ENCODE results near the gene OOSP2.
"Not testable (repeated sequence)": the region's sequence is repeated elsewhere in the genome, so short reads cannot be mapped to it uniquely, and the experiment has no call there.

Gene OOSP2

DNA sequence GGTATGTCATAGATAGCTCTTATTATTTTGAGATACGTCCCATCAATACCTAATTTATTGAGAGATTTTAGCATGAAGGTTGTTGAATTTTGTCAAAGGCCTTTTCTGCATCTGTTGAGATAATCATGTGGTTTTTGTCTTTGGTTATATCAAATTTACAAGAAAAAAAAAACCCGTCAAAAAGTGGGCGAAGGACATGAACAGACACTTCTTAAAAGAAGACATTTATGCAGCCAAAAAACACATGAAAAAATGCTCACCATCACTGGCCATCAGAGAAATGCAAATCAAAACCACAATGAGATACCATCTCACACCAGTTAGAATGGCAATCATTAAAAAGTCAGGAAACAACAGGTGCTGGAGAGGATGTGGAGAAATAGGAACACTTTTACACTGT, 10.6 kb downstream of the OOSP2 start:
- H3K27ac ChIP-seq (ENCODE audit: low read length); H3K4me3 ChIP-seq (ENCODE audit: low read length); H3K27me3 ChIP-seq (ENCODE audit: control insufficient read depth, insufficient read depth, low read length); H3K9me3 ChIP-seq (ENCODE audit: control insufficient read depth, low read depth, low read length); H3K4me1 ChIP-seq (ENCODE audit: control insufficient read depth, low read depth, low read length); H3K9ac ChIP-seq (ENCODE audit: low read length); H3K36me3 ChIP-seq (ENCODE audit: control insufficient read depth, low read depth, low read length): not testable (repeated sequence)

DNA sequence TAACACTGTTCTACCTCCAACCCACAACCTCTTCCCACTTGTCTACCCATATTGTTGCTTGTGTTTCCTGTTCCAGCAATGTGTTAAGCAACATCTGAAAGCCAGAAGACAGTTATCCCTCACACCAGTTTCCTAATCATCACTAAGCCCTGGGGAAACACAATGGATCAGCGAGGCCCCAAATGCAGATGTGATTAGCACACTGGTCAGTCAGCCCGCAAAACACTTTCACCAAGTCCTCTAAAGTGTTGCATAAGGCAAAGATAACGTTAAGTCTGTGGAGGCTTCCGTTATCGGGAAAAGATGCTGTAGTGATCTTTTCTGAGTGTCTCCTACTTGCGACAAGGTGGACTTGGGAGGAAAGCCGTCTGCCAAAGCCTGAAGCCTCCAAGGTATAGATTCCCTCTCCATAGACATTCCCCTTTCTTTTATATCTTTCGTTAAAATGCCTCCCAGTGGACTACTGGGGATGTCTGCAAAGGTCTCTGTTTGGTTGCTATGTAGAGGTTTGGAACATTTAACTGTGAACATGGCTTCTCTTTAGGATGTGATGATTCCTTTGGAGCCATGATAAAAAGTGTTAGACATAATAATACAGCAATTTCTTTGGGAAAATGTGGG, 16.2 kb downstream of the OOSP2 start, which contains the start of gene MS4A3:
TSS of gene MS4A3 (plus strand) at position 317 of the 621 bp plus-strand sequence. CDS start 4,496 bp downstream, outside the sequence.
- peaks cover 5% of the 10 kb centered on the region for H3K4me1 ChIP-seq (ENCODE audit: control insufficient read depth, low read depth, low read length)
- H3K36me3 ChIP-seq (ENCODE audit: control insufficient read depth, low read depth, low read length): no peaks in the 10 kb centered on the region
- H3K27ac ChIP-seq (ENCODE audit: low read length): no peak within 1 kb of the TSS
- no peak within 1 kb of the TSS for H3K4me3 ChIP-seq (ENCODE audit: low read length)
- H3K9me3 ChIP-seq (ENCODE audit: control insufficient read depth, low read depth, low read length): no peaks in the 10 kb centered on the region
- H3K9ac ChIP-seq (ENCODE audit: low read length): no peak within 1 kb of the TSS
- no peaks in the 10 kb centered on the region for H3K27me3 ChIP-seq (ENCODE audit: control insufficient read depth, insufficient read depth, low read length)

DNA sequence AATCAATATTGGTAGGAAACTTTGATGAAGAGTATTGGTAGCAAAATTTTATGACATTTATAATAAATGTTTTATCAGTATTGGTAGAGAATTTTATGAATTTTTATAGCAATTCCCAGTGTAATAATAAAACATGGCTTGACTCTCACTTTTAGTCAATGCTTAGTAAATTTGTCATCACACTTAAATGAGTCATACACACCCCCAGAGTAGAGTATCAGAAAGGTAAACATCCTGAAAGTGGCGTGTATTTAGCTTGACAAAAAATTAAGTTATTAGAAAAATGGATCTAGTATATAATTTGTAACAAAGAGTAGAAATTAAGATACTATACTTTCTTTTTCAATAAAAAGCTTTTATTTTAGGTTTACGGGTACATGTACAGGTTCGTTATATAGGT, 18.8 kb downstream of the OOSP2 start:
- Histone ChIP-seq H3K4me3 (ENCODE audit: low read length) (no peak overlapping the region), H3K27ac (ENCODE audit: low read length) (no peak overlapping the region), H3K27me3 (ENCODE audit: control insufficient read depth, insufficient read depth, low read length) (no peaks in the 10 kb centered on the region), H3K9me3 (ENCODE audit: control insufficient read depth, low read depth, low read length) (no peaks in the 10 kb centered on the region), H3K9ac (ENCODE audit: low read length) (no peak overlapping the region), H3K4me1 (ENCODE audit: control insufficient read depth, low read depth, low read length) (peaks cover 5% of the 10 kb centered on the region), H3K36me3 (ENCODE audit: control insufficient read depth, low read depth, low read length) (no peaks in the 10 kb centered on the region)

DNA sequence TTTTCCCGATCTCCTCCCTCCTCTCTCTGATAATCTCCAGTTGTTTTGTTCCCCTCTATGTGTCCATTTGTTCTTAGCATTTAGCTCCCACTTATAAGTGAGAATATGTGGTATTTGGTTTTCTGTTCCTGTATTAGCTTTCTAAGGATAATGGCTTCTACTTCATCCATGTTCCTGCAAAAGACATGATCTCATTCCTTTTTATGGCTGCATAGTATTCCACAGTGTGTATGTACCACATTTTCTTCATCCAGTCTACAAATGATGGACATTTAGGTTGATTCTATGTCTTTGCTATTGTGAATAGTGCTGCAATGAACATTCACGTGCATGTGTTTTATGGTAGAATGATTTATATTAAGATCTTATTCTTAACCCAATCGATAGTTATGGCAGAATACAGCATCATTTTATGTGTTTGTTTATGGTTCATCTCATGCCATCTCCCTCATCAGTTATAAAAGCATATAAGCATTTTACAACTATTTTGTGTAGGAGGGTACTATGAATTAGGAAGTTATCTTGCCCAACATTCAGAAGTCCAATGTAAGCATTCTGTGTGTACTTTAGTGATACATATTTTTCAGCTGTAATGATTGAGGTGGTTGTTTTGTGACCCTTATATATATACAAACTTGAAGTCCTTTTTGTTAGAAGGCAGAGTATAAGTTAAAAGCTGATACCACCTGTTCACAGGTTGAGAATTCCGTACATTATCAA, 19.5 kb downstream of the OOSP2 start:
- Histone ChIP-seq H3K9ac (ENCODE audit: low read length) (no peak overlapping the region), H3K4me3 (ENCODE audit: low read length) (no peak overlapping the region), H3K36me3 (ENCODE audit: control insufficient read depth, low read depth, low read length) (no peaks in the 10 kb centered on the region), H3K27me3 (ENCODE audit: control insufficient read depth, insufficient read depth, low read length) (no peaks in the 10 kb centered on the region), H3K4me1 (ENCODE audit: control insufficient read depth, low read depth, low read length) (peaks cover 5% of the 10 kb centered on the region), H3K27ac (ENCODE audit: low read length) (no peak overlapping the region), H3K9me3 (ENCODE audit: control insufficient read depth, low read depth, low read length) (no peaks in the 10 kb centered on the region)

DNA sequence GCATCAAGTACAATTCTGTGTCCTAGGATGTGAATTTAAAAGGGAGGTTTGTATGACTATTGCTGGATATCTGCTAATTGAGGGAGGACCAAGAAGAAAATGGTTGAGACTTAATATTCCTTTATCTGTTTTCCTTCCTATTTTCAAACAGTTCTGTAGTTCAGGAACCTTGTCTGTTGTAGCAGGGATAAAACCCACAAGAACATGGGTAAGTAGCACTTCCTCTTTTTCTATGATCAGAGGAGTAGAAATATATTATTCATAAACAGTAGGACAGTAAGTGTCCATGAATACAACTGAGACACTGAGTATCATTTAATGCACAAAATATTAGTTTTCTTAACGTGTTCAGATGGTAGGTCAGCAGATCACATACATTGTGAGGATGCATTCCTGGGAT, 23.9 kb downstream of the OOSP2 start:
- H3K36me3 ChIP-seq (ENCODE audit: control insufficient read depth, low read depth, low read length): no peaks in the 10 kb centered on the region
- no peak overlapping the region for H3K9ac ChIP-seq (ENCODE audit: low read length)
- H3K9me3 ChIP-seq (ENCODE audit: control insufficient read depth, low read depth, low read length): no peaks in the 10 kb centered on the region

DNA sequence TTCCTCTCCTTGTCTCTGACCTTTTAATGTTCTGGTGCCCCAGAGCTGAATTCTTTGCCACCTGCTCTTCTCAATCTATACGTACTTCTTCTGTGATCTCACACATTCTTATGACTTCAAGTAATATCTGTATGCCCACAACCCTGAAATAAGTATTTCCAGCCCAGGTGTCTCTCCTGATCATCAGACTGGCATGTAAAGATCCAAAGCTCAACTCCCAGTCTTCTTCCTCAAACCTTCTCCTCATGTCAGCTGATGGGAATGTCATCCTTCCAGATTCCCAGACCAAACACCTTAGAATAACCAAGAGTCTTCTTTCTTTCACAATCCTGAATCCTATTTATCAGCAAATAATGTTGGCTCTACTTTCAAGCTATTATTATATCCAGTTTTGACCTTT, 25.6 kb downstream of the OOSP2 start:
- Histone ChIP-seq H3K27ac (ENCODE audit: low read length) (no peak overlapping the region), H3K4me1 (ENCODE audit: control insufficient read depth, low read depth, low read length) (no peaks in the 10 kb centered on the region), H3K9me3 (ENCODE audit: control insufficient read depth, low read depth, low read length) (no peaks in the 10 kb centered on the region), H3K9ac (ENCODE audit: low read length) (no peak overlapping the region), H3K27me3 (ENCODE audit: control insufficient read depth, insufficient read depth, low read length) (no peaks in the 10 kb centered on the region), H3K4me3 (ENCODE audit: low read length) (no peak overlapping the region), H3K36me3 (ENCODE audit: control insufficient read depth, low read depth, low read length) (no peaks in the 10 kb centered on the region)

More for the DNA sequence above, 23.9 kb downstream of the OOSP2 start:
- Histone ChIP-seq H3K27ac (ENCODE audit: low read length) (no peak overlapping the region), H3K4me1 (ENCODE audit: control insufficient read depth, low read depth, low read length) (no peaks in the 10 kb centered on the region), H3K4me3 (ENCODE audit: low read length) (no peak overlapping the region), H3K27me3 (ENCODE audit: control insufficient read depth, insufficient read depth, low read length) (no peaks in the 10 kb centered on the region)

DNA sequence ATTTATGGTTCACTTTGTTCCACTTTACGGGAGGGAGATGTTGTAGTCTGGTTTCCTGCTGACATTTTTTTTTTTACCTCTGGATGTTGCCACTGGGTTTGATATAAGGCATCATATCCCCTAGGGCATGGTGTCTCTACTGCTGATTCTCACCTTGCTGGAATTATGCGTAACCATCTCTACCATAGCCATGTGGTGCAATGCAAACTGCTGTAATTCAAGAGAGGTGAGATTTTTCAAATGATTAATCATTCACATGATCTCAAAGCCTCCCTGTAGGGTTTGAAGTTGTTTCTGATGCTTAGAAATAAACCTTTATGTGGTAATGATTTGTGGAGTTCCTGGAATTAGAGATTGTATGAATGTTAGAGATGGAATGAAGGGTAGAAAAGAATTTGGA, 29.2 kb downstream of the OOSP2 start:
- no peak overlapping the region for H3K4me3 ChIP-seq (ENCODE audit: low read length)
- no peaks in the 10 kb centered on the region for H3K4me1 ChIP-seq (ENCODE audit: control insufficient read depth, low read depth, low read length)
- no peak overlapping the region for H3K9ac ChIP-seq (ENCODE audit: low read length)
- no peaks in the 10 kb centered on the region for H3K27me3 ChIP-seq (ENCODE audit: control insufficient read depth, insufficient read depth, low read length)
- no peak overlapping the region for H3K27ac ChIP-seq (ENCODE audit: low read length)
- no peaks in the 10 kb centered on the region for H3K9me3 ChIP-seq (ENCODE audit: control insufficient read depth, low read depth, low read length)
- no peaks in the 10 kb centered on the region for H3K36me3 ChIP-seq (ENCODE audit: control insufficient read depth, low read depth, low read length)

DNA sequence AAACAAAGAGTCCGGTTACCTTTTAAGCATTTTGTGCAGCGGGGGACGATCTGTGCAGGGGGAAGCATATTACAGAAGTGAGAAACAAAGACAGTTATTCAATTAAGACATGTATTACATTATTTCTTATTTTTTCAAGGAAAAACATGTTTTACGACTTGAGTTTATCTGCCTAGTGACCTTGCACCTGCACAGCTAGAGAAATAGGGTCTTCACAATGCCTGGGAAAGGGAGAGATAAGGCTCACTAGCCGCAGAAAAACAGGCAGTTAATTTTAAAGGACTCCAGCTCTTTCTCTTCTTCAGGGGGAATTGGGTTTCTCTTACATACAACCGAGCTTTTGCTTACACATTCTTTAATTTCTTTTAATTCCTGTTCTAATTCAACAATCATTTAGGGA, 31.4 kb downstream of the OOSP2 start:
- H3K4me1 ChIP-seq (ENCODE audit: control insufficient read depth, low read depth, low read length); H3K36me3 ChIP-seq (ENCODE audit: control insufficient read depth, low read depth, low read length); H3K9me3 ChIP-seq (ENCODE audit: control insufficient read depth, low read depth, low read length); H3K27ac ChIP-seq (ENCODE audit: low read length); H3K27me3 ChIP-seq (ENCODE audit: control insufficient read depth, insufficient read depth, low read length); H3K4me3 ChIP-seq (ENCODE audit: low read length); H3K9ac ChIP-seq (ENCODE audit: low read length): not testable (repeated sequence)

DNA sequence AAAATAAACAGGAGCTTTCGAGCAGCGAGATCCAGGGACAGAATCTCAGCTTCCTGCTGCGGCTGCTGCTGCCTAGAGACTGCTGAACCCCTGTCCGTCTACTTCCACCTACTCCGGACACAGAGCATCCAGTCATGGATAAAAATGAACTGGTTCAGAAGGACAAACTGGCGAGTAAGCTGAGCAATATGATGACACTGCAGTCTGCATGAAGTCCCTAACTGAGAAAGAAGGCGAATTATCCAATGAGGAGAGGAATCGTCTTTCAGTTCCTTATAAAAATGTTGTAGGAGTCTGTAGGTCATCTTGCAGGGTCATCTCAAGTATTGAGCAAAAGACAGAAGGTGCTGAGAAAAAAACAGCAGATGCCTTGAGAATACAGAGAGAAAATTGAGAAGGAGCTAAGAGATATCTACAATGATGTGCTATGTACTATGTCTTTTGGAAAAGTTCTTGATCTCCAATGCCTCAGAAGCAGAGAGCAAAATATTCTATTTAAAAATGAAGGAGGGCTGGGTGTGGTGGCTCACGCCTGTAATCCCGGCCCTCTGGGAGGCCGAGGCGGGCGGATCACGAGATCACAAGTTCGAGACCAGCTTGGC, 37.1 kb downstream of the OOSP2 start:
- Histone ChIP-seq H3K9me3 (ENCODE audit: control insufficient read depth, low read depth, low read length) (no peaks in the 10 kb centered on the region), H3K4me1 (ENCODE audit: control insufficient read depth, low read depth, low read length) (no peaks in the 10 kb centered on the region), H3K4me3 (ENCODE audit: low read length) (no peak overlapping the region), H3K27ac (ENCODE audit: low read length) (no peak overlapping the region), H3K9ac (ENCODE audit: low read length) (no peak overlapping the region), H3K36me3 (ENCODE audit: control insufficient read depth, low read depth, low read length) (no peaks in the 10 kb centered on the region), H3K27me3 (ENCODE audit: control insufficient read depth, insufficient read depth, low read length) (no peaks in the 10 kb centered on the region)

DNA sequence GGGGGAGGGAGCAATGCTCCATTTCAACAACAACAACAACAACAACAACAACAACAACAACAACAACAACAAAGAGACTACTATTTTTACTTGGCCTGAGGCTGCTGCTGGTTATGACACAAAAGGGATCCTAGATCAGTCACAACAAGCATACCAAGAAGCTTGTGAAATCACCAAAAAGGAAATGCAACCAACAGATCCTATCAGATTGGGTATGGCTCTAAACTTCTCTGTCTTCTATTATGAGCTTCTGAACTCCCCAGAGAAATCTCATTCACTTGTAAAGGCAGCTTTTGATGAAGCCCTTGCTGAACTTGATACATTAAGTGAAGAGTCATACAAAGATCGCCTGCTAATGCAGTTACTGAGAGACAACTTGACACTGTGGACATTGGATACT, 37.8 kb downstream of the OOSP2 start:
- Histone ChIP-seq H3K27ac (ENCODE audit: low read length) (no peak overlapping the region), H3K9ac (ENCODE audit: low read length) (no peak overlapping the region), H3K9me3 (ENCODE audit: control insufficient read depth, low read depth, low read length) (no peaks in the 10 kb centered on the region), H3K4me1 (ENCODE audit: control insufficient read depth, low read depth, low read length) (no peaks in the 10 kb centered on the region), H3K4me3 (ENCODE audit: low read length) (no peak overlapping the region), H3K27me3 (ENCODE audit: control insufficient read depth, insufficient read depth, low read length) (no peaks in the 10 kb centered on the region), H3K36me3 (ENCODE audit: control insufficient read depth, low read depth, low read length) (no peaks in the 10 kb centered on the region)

DNA sequence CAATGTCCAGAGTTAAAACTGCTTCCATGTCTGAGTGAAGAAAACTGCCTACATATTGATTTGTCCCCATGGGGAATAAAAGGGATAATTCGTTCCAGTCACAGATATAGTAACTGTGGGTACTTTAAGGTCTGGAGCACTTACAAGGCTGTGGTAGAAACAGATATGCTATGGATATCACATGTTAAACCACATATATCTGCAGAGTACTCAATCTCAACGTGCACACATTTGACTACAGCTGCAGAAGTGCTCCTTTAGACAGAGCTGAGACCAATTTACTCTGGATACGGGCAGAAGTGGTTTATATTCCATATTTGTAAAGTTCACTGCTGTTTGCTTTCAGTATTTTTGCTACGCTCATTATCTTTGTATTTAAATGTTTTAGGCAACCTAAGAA, 38.5 kb downstream of the OOSP2 start:
- Histone ChIP-seq H3K4me3 (ENCODE audit: low read length) (no peak overlapping the region), H3K9ac (ENCODE audit: low read length) (no peak overlapping the region), H3K9me3 (ENCODE audit: control insufficient read depth, low read depth, low read length) (no peaks in the 10 kb centered on the region), H3K27ac (ENCODE audit: low read length) (no peak overlapping the region), H3K27me3 (ENCODE audit: control insufficient read depth, insufficient read depth, low read length) (no peaks in the 10 kb centered on the region), H3K4me1 (ENCODE audit: control insufficient read depth, low read depth, low read length) (no peaks in the 10 kb centered on the region), H3K36me3 (ENCODE audit: control insufficient read depth, low read depth, low read length) (no peaks in the 10 kb centered on the region)

DNA sequence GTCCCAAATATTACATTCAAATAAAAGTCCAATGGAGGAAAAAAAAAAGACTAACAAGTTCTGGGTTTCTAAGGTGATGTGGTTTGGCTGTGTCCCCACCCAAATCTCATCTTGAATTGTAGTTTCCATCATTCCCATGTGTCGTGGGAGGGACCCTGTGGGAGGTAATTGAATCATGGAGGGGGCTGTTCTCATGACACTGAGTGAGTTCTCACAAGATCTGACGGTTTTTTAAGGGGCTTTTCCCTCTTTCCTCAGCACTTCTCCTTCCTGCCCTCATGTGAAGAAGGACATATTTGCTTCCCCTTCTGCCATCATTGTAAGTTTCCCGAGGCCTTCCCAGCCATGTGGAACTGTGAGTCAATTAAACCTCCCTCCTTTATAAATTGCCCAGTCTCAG, 40.3 kb downstream of the OOSP2 start:
- no peaks in the 10 kb centered on the region for H3K36me3 ChIP-seq (ENCODE audit: control insufficient read depth, low read depth, low read length)
- no peak overlapping the region for H3K4me3 ChIP-seq (ENCODE audit: low read length)
- H3K27me3 ChIP-seq (ENCODE audit: control insufficient read depth, insufficient read depth, low read length): no peaks in the 10 kb centered on the region

More for the DNA sequence above, 40.3 kb downstream of the OOSP2 start:
- Histone ChIP-seq H3K4me1 (ENCODE audit: control insufficient read depth, low read depth, low read length) (no peaks in the 10 kb centered on the region), H3K9ac (ENCODE audit: low read length) (no peak overlapping the region), H3K9me3 (ENCODE audit: control insufficient read depth, low read depth, low read length) (no peaks in the 10 kb centered on the region), H3K27ac (ENCODE audit: low read length) (no peak overlapping the region)
